Naive thymus-derived CD4-positive, alpha-beta T cell (primary cell): ENCODE results near the gene YIPF3. TPM values are rescaled to one million over a fixed set of nuclear protein-coding genes. Genes with fewer than 3 reads are reported as not detected.

Experiments
- ATAC-seq: fragments of 150-1000 bp; cut with Tn5 transposase; 2 replicates; pipeline ENCODE4 v1.10.0; 2021; ENCODE audit warnings: mild to moderate bottlenecking, moderate library complexity
- CTCF ChIA-PET: fragments of 350-600 bp; sonication (Branson Sonifier 250); formaldehyde crosslinking; loops from one replicate; lab custom pipeline; 2021; ENCODE audit warnings: antibody characterized with exemption; lab: Charles Lee
- POLR2A ChIA-PET: fragments of 350-600 bp; sonication (Branson Sonifier 250); formaldehyde crosslinking; loops from one replicate; lab custom pipeline; 2021; ENCODE audit warnings: antibody characterized with exemption, inconsistent platforms; lab: Charles Lee
- DNase-seq, 9 donors: peaks; one replicate each; pipeline versions ENCODE4 v3.0.0 to v3.0.0-alpha.2; 2020 to 2022; ENCODE audit warnings: mixed read lengths in 1 of 9
- H3K27ac ChIP-seq: one replicate; pipeline ENCODE4 v1.7.0; 2013; ENCODE audit warnings: mild to moderate bottlenecking, low read depth, low read length, moderate library complexity
- H3K27me3 ChIP-seq, 2 donors: one replicate each; pipeline ENCODE4 v1.7.0; 2013; ENCODE audit warnings: low read length in 2 of 2, mild to moderate bottlenecking in 2 of 2, moderate library complexity in 2 of 2; ENCODE audit not compliant: control insufficient read depth in 2 of 2, insufficient read depth in 2 of 2
- H3K36me3 ChIP-seq, 3 experiments: 1 replicate in 2 of 3; 2 replicates in 1 of 3; pipeline ENCODE4 v1.7.0; 2013; ENCODE audit warnings: low read length in 3 of 3, mild to moderate bottlenecking in 3 of 3, moderate library complexity in 1 of 3; ENCODE audit not compliant: insufficient read depth in 3 of 3, control insufficient read depth in 2 of 3
- H3K4me1 ChIP-seq, 2 donors: one replicate each; pipeline ENCODE4 v1.7.0; 2013; ENCODE audit warnings: low read length in 2 of 2, mild to moderate bottlenecking in 2 of 2, moderate library complexity in 1 of 2; ENCODE audit not compliant: control insufficient read depth in 2 of 2, insufficient read depth in 2 of 2
- H3K4me3 ChIP-seq: 2 replicates; pipeline ENCODE4 v1.7.0; 2013; ENCODE audit warnings: mild to moderate bottlenecking, low read length
- H3K9me3 ChIP-seq, 3 experiments: 1 replicate in 2 of 3; 2 replicates in 1 of 3; pipeline ENCODE4 v1.7.0; 2013; ENCODE audit warnings: low read length in 3 of 3; ENCODE audit not compliant: control insufficient read depth in 2 of 3
- H3K27ac Mint-ChIP-seq, 9 donors: one replicate each; pipeline ENCODE4 v1.8.0; 2020 to 2022; ENCODE audit warnings: mixed read lengths in 9 of 9, mild to moderate bottlenecking in 8 of 9, moderate library complexity in 5 of 9, inconsistent platforms in 2 of 9
- H3K27me3 Mint-ChIP-seq, 5 donors: one replicate each; pipeline ENCODE4 v1.8.0; 2021 to 2022; ENCODE audit warnings: mixed read lengths in 5 of 5, mild to moderate bottlenecking in 1 of 5
- H3K36me3 Mint-ChIP-seq, 5 donors: one replicate each; pipeline ENCODE4 v1.8.0; 2020 to 2022; ENCODE audit warnings: mixed read lengths in 5 of 5, mild to moderate bottlenecking in 3 of 5, inconsistent platforms in 1 of 5
- H3K4me1 Mint-ChIP-seq, 7 donors: one replicate each; pipeline ENCODE4 v1.8.0; 2020 to 2022; ENCODE audit warnings: mixed read lengths in 7 of 7, mild to moderate bottlenecking in 3 of 7, inconsistent platforms in 1 of 7
- H3K4me3 Mint-ChIP-seq, 10 donors: one replicate each; pipeline ENCODE4 v1.8.0; 2020 to 2022; ENCODE audit warnings: mild to moderate bottlenecking in 10 of 10, mixed read lengths in 10 of 10, moderate library complexity in 6 of 10, inconsistent platforms in 2 of 10
- H3K9me3 Mint-ChIP-seq, 11 donors: one replicate each; pipeline ENCODE4 v1.8.0; 2020 to 2022; ENCODE audit warnings: mixed read lengths in 11 of 11, mild to moderate bottlenecking in 4 of 11, inconsistent platforms in 1 of 11, moderate library complexity in 1 of 11
- intact Hi-C, 2 donors: fragments of 100-400 bp; cut with micrococcal nuclease; formaldehyde crosslinking; loops; one replicate each; pipeline ENCODE4 v1.15.1; 2023
- polyA plus RNA-seq, 2 donors: library from polyadenylated mRNA; unstranded; fragments of 300-500 nt; fragmentation: Illumina TruSeq; gene quantifications; one replicate each; pipeline ENCODE4 v1.2.3, GENCODE V29; 2021
- total RNA-seq, 6 experiments: library from RNA in 5 of 6; stranded (reverse) in 5 of 6; gene quantifications; 1 replicate in 5 of 6; 2 replicates in 1 of 6; pipeline ENCODE4 v1.2.3 and lab custom pipeline; 2021 to 2026

Gene YIPF3
- total and polyA plus RNA-seq, 7 experiments from 2014 or later = 54.4 to 75.9 (median 68.3) TPM

DNA sequence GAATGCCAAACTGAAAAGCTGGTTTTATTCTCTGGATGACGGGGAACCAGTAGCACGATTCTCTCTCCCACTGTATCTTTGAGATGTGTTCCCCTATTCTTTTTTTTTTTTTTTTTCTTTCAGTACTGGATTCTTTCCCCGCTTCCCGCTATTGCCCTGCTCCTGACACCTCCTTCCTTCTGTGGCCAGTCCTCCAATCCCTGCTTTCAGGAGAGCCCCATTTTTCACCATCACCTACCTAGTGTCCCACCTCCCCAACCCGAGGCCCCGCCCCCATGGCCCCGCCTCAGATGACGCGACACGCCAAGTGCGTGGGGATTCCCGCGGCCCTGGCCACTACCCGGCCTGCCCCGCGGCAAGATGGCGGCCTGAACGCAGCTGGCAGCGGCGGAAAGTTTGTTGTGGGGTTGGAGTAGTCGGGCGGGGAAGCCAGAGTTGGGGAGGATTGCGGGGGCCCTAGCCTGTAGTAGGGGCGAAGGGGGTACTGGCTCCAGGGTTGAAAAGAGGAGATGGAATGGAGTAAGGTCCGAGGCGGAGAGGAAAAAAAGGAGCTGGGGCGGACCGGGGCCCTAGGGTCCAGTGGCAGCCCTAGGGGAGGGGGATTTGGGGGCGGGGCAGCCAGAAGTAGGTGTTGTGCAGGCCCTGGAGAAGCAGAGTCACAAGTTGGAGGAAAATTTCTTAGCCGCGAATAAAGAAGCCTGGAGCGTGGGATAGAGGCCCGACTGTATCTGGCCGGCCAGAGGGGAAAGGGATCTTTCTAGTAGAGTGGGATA, 39.3 kb downstream of the YIPF3 start, which contains the start of gene TJAP1:
TSS of gene TJAP1 (plus strand) at position 336 of the 773 bp plus-strand sequence. CDS start 21,432 bp downstream, outside the sequence.
- peaks cover 0 to 9% (median 0%) of the 10 kb centered on the region in 5 donors for H3K36me3 Mint-ChIP-seq
- Histone ChIP-seq H3K4me1 (peaks cover 10 to 16% of the 10 kb centered on the region in 2 donors), H3K27me3 (no peaks in the 10 kb centered on the region), H3K27ac (peak within 1 kb of the TSS; percentile 96), H3K36me3 (no peaks in the 10 kb centered on the region), H3K4me3 (peak within 1 kb of the TSS; percentile 83), H3K9me3 (no peaks in the 10 kb centered on the region)
- ATAC-seq = peak; percentile 100
- DNase-seq = peak; percentile 89 to 99 (median 95)
- H3K27me3 Mint-ChIP-seq = no peaks in the 10 kb centered on the region
- H3K27ac Mint-ChIP-seq = peak within 1 kb of the TSS; percentile 90 to 98 (median 96)
- peak within 1 kb of the TSS; percentile 87 to 99 (median 93) for H3K4me3 Mint-ChIP-seq
- H3K9me3 Mint-ChIP-seq = no peaks in the 10 kb centered on the region
- peaks cover 37 to 54% (median 51%) of the 10 kb centered on the region in 7 donors for H3K4me1 Mint-ChIP-seq
- POLR2A ChIA-PET = interaction anchor here (0.6 to 1.8 kb wide), 11 partner anchors 17 to 1446 kb away, joined by 3 to 8 read pairs (median 4); partner anchors contain the start of genes ABCC10, CNPY3, LRRC73 and POLR1C
- CTCF ChIA-PET = interaction anchor here (0.7 to 1.4 kb wide), 3 partner anchors 19 to 201 kb away, joined by 3 read pairs; no protein-coding TSS in a partner anchor
- intact Hi-C loops = loop anchor here (1.0 to 5.0 kb wide), 13 partner anchors 22 to 914 kb away; partner anchors contain the start of genes ABCC10 (in 2 of the 2), POLR1C (in 2 of the 2), CDC5L (in 1 of the 2) and CNPY3 (in 1 of the 2)

- Mint-ChIP-seq H3K36me3 (peaks cover 0 to 5% (median 0%) of the 10 kb centered on the region in 5 donors), H3K27ac (peak overlapping the region; percentile 90 to 98 (median 96)), H3K4me3 (peak overlapping the region; percentile 87 to 99 (median 93)), H3K9me3 (no peaks in the 10 kb centered on the region), H3K4me1 (peaks cover 31 to 48% (median 44%) of the 10 kb centered on the region in 7 donors), H3K27me3 (no peaks in the 10 kb centered on the region)
- ChIA-PET CTCF (interaction anchor here (0.7 kb wide), 1 partner anchor 202 kb away, joined by 3 read pairs; no protein-coding TSS in a partner anchor), POLR2A (interaction anchor here (0.7 to 1.8 kb wide), 6 partner anchors 17 to 62 kb away, joined by 3 to 6 read pairs (median 4); partner anchors contain the start of genes ABCC10 and LRRC73)
- peak overlapping the region; percentile 83 for H3K4me3 ChIP-seq
- H3K27me3 ChIP-seq = no peaks in the 10 kb centered on the region
- intact Hi-C loops = loop anchor here (1.0 to 5.0 kb wide), 13 partner anchors 21 to 913 kb away; partner anchors contain the start of genes ABCC10 (in 2 of the 2), POLR1C (in 2 of the 2), CDC5L (in 1 of the 2) and CNPY3 (in 1 of the 2)
- no peaks in the 10 kb centered on the region for H3K9me3 ChIP-seq
- H3K4me1 ChIP-seq = peaks cover 10 to 16% of the 10 kb centered on the region in 2 donors
- peak in 4 of 9 donors; percentile 9 to 20 (median 18) for DNase-seq
- ATAC-seq = no peak
- H3K27ac ChIP-seq = peak overlapping the region; percentile 96
- H3K36me3 ChIP-seq = no peaks in the 10 kb centered on the region
These were observed 40.0 kb downstream of the YIPF3 start for GRCh38 chr6:43476746-43477145.

DNA sequence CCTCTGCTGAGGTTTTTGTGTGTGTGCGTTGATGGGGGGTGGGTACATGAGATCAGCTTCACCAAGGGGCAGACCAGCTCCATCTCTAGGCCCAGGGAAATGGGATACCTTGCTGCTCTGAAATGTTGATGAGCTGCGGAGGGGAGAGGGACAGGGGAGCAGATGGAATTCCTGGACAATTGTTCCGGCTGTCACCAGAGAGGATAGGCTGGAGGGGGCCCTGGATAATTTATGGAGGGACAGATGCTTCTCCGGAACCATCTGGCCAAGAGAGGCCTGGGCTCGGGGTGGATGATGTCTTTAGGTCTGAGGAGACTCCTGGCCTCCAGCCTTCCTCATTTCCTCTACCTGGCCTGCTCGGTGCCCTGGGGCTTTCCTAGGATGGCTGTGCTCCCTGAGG, 41.2 kb downstream of the YIPF3 start:
- Histone ChIP-seq H3K27ac (no peak overlapping the region), H3K4me3 (no peak overlapping the region), H3K9me3 (no peaks in the 10 kb centered on the region), H3K27me3 (no peaks in the 10 kb centered on the region), H3K36me3 (no peaks in the 10 kb centered on the region), H3K4me1 (peaks cover 10 to 16% of the 10 kb centered on the region in 2 donors)
- H3K9me3 Mint-ChIP-seq = no peaks in the 10 kb centered on the region
- ATAC-seq (no peak), DNase-seq (no peak)
- ChIA-PET CTCF (no interaction called here), POLR2A (no interaction called here)
- peaks cover 0 to 9% (median 3%) of the 10 kb centered on the region in 5 donors for H3K27me3 Mint-ChIP-seq
- peak overlapping the region in 1 of 10 donors; percentile 49 for H3K4me3 Mint-ChIP-seq
- H3K4me1 Mint-ChIP-seq = peaks cover 28 to 39% (median 37%) of the 10 kb centered on the region in 7 donors
- peaks cover 0 to 3% (median 0%) of the 10 kb centered on the region in 5 donors for H3K36me3 Mint-ChIP-seq
- intact Hi-C loops = loop anchor here (5.0 kb wide), 2 partner anchors 162 to 912 kb away; partner anchors contain the start of genes CDC5L (in 1 of the 2) and MAD2L1BP (in 1 of the 2)
- peak overlapping the region in 2 of 9 donors; percentile 59 for H3K27ac Mint-ChIP-seq

DNA sequence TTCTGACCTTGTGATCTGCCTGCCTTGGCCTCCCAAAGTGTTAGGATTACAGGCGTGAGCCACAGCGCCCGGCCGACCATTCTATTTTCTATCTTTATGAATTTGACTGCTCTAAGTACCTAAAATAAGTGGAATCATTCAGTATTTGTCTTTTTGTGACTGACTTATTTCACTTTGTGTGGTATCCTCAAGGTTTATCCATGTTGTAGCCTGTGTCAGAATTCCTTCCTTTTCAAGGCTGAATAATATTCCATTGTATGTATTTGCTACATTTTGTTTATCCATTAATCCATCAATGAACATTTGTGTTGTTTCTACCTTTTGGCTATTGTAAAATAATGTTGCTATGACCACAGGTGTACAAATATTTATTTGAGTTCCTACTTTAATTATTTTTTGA, 44.2 kb downstream of the YIPF3 start:
- Mint-ChIP-seq H3K9me3 (no peaks in the 10 kb centered on the region), H3K27me3 (peaks cover 5 to 17% (median 13%) of the 10 kb centered on the region in 5 donors), H3K36me3 (no peaks in the 10 kb centered on the region), H3K4me1 (peaks cover 11 to 12% (median 12%) of the 10 kb centered on the region in 7 donors), H3K27ac (no peak overlapping the region), H3K4me3 (no peak overlapping the region)
- no peak for DNase-seq
- peaks cover 0 to 7% of the 10 kb centered on the region in 2 donors for H3K4me1 ChIP-seq
- ChIA-PET POLR2A (no interaction called here), CTCF (no interaction called here)
- H3K4me3 ChIP-seq = no peak overlapping the region
- no peaks in the 10 kb centered on the region for H3K9me3 ChIP-seq
- H3K27me3 ChIP-seq = peaks cover 0 to 3% of the 10 kb centered on the region in 2 donors
- H3K27ac ChIP-seq = no peak overlapping the region
- no peaks in the 10 kb centered on the region for H3K36me3 ChIP-seq
- intact Hi-C loops = no loop called here
- ATAC-seq = no peak

- no peaks in the 10 kb centered on the region for H3K36me3 ChIP-seq
- H3K9me3 ChIP-seq = no peaks in the 10 kb centered on the region
- Mint-ChIP-seq H3K27ac (no peak overlapping the region), H3K9me3 (no peaks in the 10 kb centered on the region), H3K4me3 (no peak overlapping the region), H3K27me3 (peaks cover 12 to 20% (median 18%) of the 10 kb centered on the region in 5 donors), H3K4me1 (peaks cover 0 to 1% (median under 1%) of the 10 kb centered on the region in 7 donors), H3K36me3 (no peaks in the 10 kb centered on the region)
- intact Hi-C loops = no loop called here
- no peak for DNase-seq
- peaks cover 0 to 3% of the 10 kb centered on the region in 2 donors for H3K27me3 ChIP-seq
- POLR2A ChIA-PET = no interaction called here
- CTCF ChIA-PET = no interaction called here
- H3K27ac ChIP-seq = no peak overlapping the region
- no peak overlapping the region for H3K4me3 ChIP-seq
- ATAC-seq = no peak
- no peaks in the 10 kb centered on the region for H3K4me1 ChIP-seq
These were observed 45.3 kb downstream of the YIPF3 start for GRCh38 chr6:43471399-43471798.

- CTCF ChIA-PET = interaction anchor here (0.5 kb wide), 1 partner anchor 1267 kb away, joined by 3 read pairs; no protein-coding TSS in a partner anchor
- H3K4me3 ChIP-seq = no peak overlapping the region
- Mint-ChIP-seq H3K27me3 (peaks cover 12 to 23% (median 18%) of the 10 kb centered on the region in 5 donors), H3K9me3 (no peaks in the 10 kb centered on the region), H3K4me3 (no peak overlapping the region), H3K27ac (no peak overlapping the region), H3K36me3 (no peaks in the 10 kb centered on the region), H3K4me1 (no peaks in the 10 kb centered on the region)
- POLR2A ChIA-PET = no interaction called here
- H3K4me1 ChIP-seq = no peaks in the 10 kb centered on the region
- DNase-seq (no peak), ATAC-seq (no peak)
- H3K9me3 ChIP-seq = no peaks in the 10 kb centered on the region
- intact Hi-C loops = no loop called here
- H3K27me3 ChIP-seq = peaks cover 0 to 3% of the 10 kb centered on the region in 2 donors
- no peak overlapping the region for H3K27ac ChIP-seq
- H3K36me3 ChIP-seq = no peaks in the 10 kb centered on the region
These were observed 46.8 kb downstream of the YIPF3 start for GRCh38 chr6:43469947-43470346.
